ENCODE results near the gene SFXN1. TPM values are rescaled to one million over a fixed set of nuclear protein-coding genes. Genes with fewer than 3 reads are reported as not detected.

SFXN1 gene
- 10 to 100 TPM; 28.0 to 48.1 (median 36.0) TPM for total RNA-seq

- peak; percentile 57 to 67 for DNase-seq
- intact Hi-C loops (cut with DNase I), result no loop called here
- no peak for TF ChIP-seq CTCF (IDR thresholded peaks at IDR 0.05)
- TF ChIP-seq POLR2A (IDR thresholded peaks at IDR 0.05), result peak in 1 of 2 donors; percentile 71
- Histone ChIP-seq H3K4me1 (peaks cover 7 to 12% of the 10 kb centered on the region in 2 donors), H3K9me3 (no peaks in the 10 kb centered on the region), H3K4me3 (replicated peaks in 1 of 3) (peak within 1 kb of the TSS; percentile 42 to 83 (median 73)), H3K27me3 (no peaks in the 10 kb centered on the region), H3K27ac (peak within 1 kb of the TSS; percentile 36 to 68 (median 54)), H3K36me3 (no peaks in the 10 kb centered on the region)
- 0 to 2% methylated on average over 9 to 10 of the region's 94 CpGs for WGBS, 2 donors
These were observed at the start of gene SFXN1 for GRCh38 chr5:175478384-175479124. Gene SFXN1 (plus strand): TSS chr5:175478560. CDS start chr5:175492104, 13,544 bp downstream.

- intact Hi-C loops (cut with DNase I), result no loop called here
- 78 to 83% methylated on average over 6 of the region's 6 CpGs for WGBS, 2 donors
- Histone ChIP-seq H3K4me3 (replicated peaks in 1 of 3) (no peak overlapping the region), H3K4me1 (peaks cover 0 to 8% of the 10 kb centered on the region in 2 donors), H3K27ac (no peak overlapping the region), H3K36me3 (no peaks in the 10 kb centered on the region), H3K9me3 (no peaks in the 10 kb centered on the region), H3K27me3 (no peaks in the 10 kb centered on the region)
- no peak for TF ChIP-seq POLR2A (IDR thresholded peaks at IDR 0.05)
- TF ChIP-seq CTCF (IDR thresholded peaks at IDR 0.05), result no peak
- DNase-seq, result no peak
These were observed 43.6 kb upstream of the SFXN1 start for GRCh38 chr5:175434800-175435199.

GRCh38 chr5:175436359-175436758, 42.0 kb upstream of the SFXN1 start:
- Histone ChIP-seq H3K4me1 (peaks cover 0 to 8% of the 10 kb centered on the region in 2 donors), H3K36me3 (no peaks in the 10 kb centered on the region), H3K27me3 (no peaks in the 10 kb centered on the region), H3K27ac (no peak overlapping the region), H3K4me3 (replicated peaks in 1 of 3) (no peak overlapping the region), H3K9me3 (no peaks in the 10 kb centered on the region)
- 60 to 67% methylated on average over 8 of the region's 8 CpGs for WGBS, 2 donors
- intact Hi-C loops (cut with DNase I), result no loop called here
- TF ChIP-seq CTCF (IDR thresholded peaks at IDR 0.05), result no peak
- no peak for TF ChIP-seq POLR2A (IDR thresholded peaks at IDR 0.05)
- DNase-seq, result no peak

- DNase-seq, result no peak
- Histone ChIP-seq H3K4me3 (replicated peaks in 1 of 3) (no peak overlapping the region), H3K27me3 (no peaks in the 10 kb centered on the region), H3K27ac (no peak overlapping the region), H3K9me3 (no peaks in the 10 kb centered on the region), H3K36me3 (no peaks in the 10 kb centered on the region), H3K4me1 (peaks cover 0 to 2% of the 10 kb centered on the region in 2 donors)
- TF ChIP-seq CTCF (IDR thresholded peaks at IDR 0.05) (no peak), POLR2A (IDR thresholded peaks at IDR 0.05) (no peak)
- WGBS, 2 donors, result 85% methylated on average over 3 of the region's 3 CpGs
- intact Hi-C loops (cut with DNase I), result no loop called here
These were observed 40.0 kb upstream of the SFXN1 start for GRCh38 chr5:175438234-175438857.

- 9 to 21% methylated on average over 8 to 13 of the region's 29 CpGs for WGBS, 2 donors
- intact Hi-C loops (cut with DNase I), result loop anchor here (5.0 kb wide), 1 partner anchor 491 kb away; no protein-coding TSS in a partner anchor
- peaks cover 5 to 15% of the 10 kb centered on the region in 2 donors for H3K4me1 ChIP-seq
- H3K27ac ChIP-seq, result no peak overlapping the region
- no peaks in the 10 kb centered on the region for H3K9me3 ChIP-seq
- no peak overlapping the region for H3K4me3 ChIP-seq (replicated peaks in 1 of 3)
- peaks cover 8% of the 10 kb centered on the region for H3K27me3 ChIP-seq
- no peak for DNase-seq
- TF ChIP-seq CTCF (IDR thresholded peaks at IDR 0.05) (no peak), POLR2A (IDR thresholded peaks at IDR 0.05) (no peak)
- H3K36me3 ChIP-seq, result no peaks in the 10 kb centered on the region
These were observed 34.8 kb upstream of the SFXN1 start for GRCh38 chr5:175443514-175444059.
